ENCODE results near the gene SUPT4H1. TPM values are rescaled to one million over a fixed set of nuclear protein-coding genes. Genes with fewer than 3 reads are reported as not detected.

Gene SUPT4H1
- total RNA-seq, 1 experiment from 2014 or later: 109 TPM

GRCh38 chr17:58311429-58311894, 40.5 kb downstream of the SUPT4H1 start:
- H2BK12ac ChIP-seq (ENCODE audit: insufficient read length, low read depth, low read length): no peak overlapping the region
- Mint-ChIP-seq H3K9me3 (no peaks in the 10 kb centered on the region), H3K4me1 (peaks cover 0 to 17% of the 10 kb centered on the region in 2 experiments; a peak in 2 of 4 replicates), H3K27me3 (ENCODE audit: low read depth) (0 out of 2 replicates have a peak, but pooled peaks cover 2% of the 10 kb centered on the region), H3K27ac (no peak overlapping the region), H3K4me3 (no peak overlapping the region), H3K36me3 (ENCODE audit: insufficient read depth in 1 of 3, low read depth in 3 of 3) (no peaks in the 10 kb centered on the region)
- H4K20me1 ChIP-seq (ENCODE audit: control insufficient read depth, insufficient read depth, insufficient read length): no peaks in the 10 kb centered on the region
- no peaks in the 10 kb centered on the region for H3K27me3 ChIP-seq (ENCODE audit: insufficient read depth, low read length)
- H3K23me2 ChIP-seq (ENCODE audit: insufficient read length, low read depth, low read length, poor library complexity, severe bottlenecking): no peaks in the 10 kb centered on the region
- no peak overlapping the region for H2BK15ac ChIP-seq (ENCODE audit: low read depth, low read length)
- H3K4ac ChIP-seq (ENCODE audit: low read depth, low read length): no peak overlapping the region
- no peak overlapping the region for H3K56ac ChIP-seq (ENCODE audit: insufficient read length, low read depth, low read length)
- H3K14ac ChIP-seq (ENCODE audit: insufficient read depth, low read length): no peak overlapping the region
- H4K8ac ChIP-seq (replicated peaks; ENCODE audit: insufficient read length, low read depth, low read length): no peak overlapping the region
- no peak overlapping the region for H2BK120ac ChIP-seq (ENCODE audit: low read depth, low read length, poor library complexity, severe bottlenecking)
- no peaks in the 10 kb centered on the region for H3K79me2 ChIP-seq (ENCODE audit: insufficient read depth, low read length)
- H3K4me1 ChIP-seq (ENCODE audit: insufficient read depth, low read length): no peaks in the 10 kb centered on the region
- no peak overlapping the region for H3K27ac ChIP-seq (ENCODE audit: insufficient read length, low read depth, low read length)
- no peak overlapping the region for H2BK5ac ChIP-seq (ENCODE audit: insufficient read length, low read length)
- no peak for DNase-seq
- H2BK20ac ChIP-seq (ENCODE audit: low read depth, low read length, poor library complexity, severe bottlenecking): no peak overlapping the region
- H3K4me2 ChIP-seq (ENCODE audit: insufficient read depth, insufficient read length, low read length): no peak overlapping the region
- H3K23ac ChIP-seq (ENCODE audit: insufficient read length, low read depth, low read length): no peak overlapping the region
- H3T11ph ChIP-seq (ENCODE audit: low read length): no peak overlapping the region
- no peaks in the 10 kb centered on the region for H3K79me1 ChIP-seq (ENCODE audit: insufficient read depth, low read depth, low read length, poor library complexity, severe bottlenecking)
- TF ChIP-seq CTCF (conservative IDR thresholded peaks at IDR 0.05): no peak
- WGBS (ENCODE audit: extremely low coverage, insufficient read length, low lambda C conversion rate): no CpG with 5 or more reads among the region's 9 CpGs
- no peaks in the 10 kb centered on the region for H3K9me3 ChIP-seq (ENCODE audit: control insufficient read depth, low read depth, low read length)
- no peak overlapping the region for H2AK5ac ChIP-seq (ENCODE audit: insufficient read length, low read length)
- H2AFZ ChIP-seq (ENCODE audit: low read length): no peak overlapping the region
- H3K18ac ChIP-seq (ENCODE audit: insufficient read length, low read depth, low read length): no peak overlapping the region
- no peak overlapping the region for H3K9ac ChIP-seq (ENCODE audit: extremely low read depth, insufficient read length, low read length)
- H4K91ac ChIP-seq (ENCODE audit: insufficient read length, low read depth, low read length): no peak overlapping the region
- no peak overlapping the region for H4K5ac ChIP-seq (ENCODE audit: insufficient read length, low read depth, low read length)

Data from H9 (cell line).